ENCODE results near the gene GPR39.

DNA sequence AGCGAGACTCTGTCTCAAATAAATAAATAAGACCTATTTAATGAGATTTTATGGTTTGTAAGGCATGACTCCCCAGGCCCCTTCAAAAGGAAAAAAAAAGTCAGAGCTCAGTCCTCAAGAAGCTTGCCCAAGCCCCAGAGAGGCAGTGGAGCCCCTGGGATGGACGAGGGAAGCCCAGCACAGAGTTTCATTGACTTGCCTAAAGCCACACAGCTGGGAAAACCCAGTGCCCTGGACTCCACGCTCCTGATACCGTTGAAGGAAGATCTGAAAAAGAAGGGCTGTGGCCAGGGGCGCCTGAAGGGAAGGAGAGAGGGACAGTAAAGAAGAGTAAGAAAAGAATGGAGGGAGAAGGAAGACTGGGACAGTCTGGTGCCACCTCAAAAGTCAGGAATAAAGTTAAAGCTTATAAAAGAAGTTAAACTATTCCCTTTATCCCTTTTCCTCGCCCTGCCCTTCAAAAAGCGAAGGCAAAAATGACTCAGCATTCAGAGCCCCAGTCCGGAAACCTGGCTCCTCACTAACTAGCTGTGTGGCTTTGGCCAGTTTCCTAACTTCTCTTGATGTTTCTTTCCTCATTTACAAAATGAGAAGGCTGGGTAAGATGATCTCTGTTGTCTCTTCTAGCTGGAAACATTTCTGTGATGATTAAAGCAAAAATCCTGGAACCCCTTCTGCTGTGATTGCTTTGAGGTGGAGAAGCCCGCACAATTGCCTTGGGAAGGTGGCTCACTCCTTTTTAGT is 206.7 kb downstream of the GPR39 start:
- no peak for TF ChIP-seq POLR2A (IDR thresholded peaks at IDR 0.05)
- TF ChIP-seq, protein P1, sequence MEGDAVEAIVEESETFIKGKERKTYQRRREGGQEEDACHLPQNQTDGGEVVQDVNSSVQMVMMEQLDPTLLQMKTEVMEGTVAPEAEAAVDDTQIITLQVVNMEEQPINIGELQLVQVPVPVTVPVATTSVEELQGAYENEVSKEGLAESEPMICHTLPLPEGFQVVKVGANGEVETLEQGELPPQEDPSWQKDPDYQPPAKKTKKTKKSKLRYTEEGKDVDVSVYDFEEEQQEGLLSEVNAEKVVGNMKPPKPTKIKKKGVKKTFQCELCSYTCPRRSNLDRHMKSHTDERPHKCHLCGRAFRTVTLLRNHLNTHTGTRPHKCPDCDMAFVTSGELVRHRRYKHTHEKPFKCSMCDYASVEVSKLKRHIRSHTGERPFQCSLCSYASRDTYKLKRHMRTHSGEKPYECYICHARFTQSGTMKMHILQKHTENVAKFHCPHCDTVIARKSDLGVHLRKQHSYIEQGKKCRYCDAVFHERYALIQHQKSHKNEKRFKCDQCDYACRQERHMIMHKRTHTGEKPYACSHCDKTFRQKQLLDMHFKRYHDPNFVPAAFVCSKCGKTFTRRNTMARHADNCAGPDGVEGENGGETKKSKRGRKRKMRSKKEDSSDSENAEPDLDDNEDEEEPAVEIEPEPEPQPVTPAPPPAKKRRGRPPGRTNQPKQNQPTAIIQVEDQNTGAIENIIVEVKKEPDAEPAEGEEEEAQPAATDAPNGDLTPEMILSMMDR (IDR thresholded peaks at IDR 0.05), result no peak

Data from esophagus squamous epithelium (tissue), 4 donors.